GM21825 (cell line): ENCODE measurements around the gene NCOA6.
"Not testable (repeated sequence)": the region's sequence is repeated elsewhere in the genome, so short reads cannot be mapped to it uniquely, and the experiment has no call there.

Source experiments
- ATAC-seq: cut with Tn5 transposase; IDR thresholded peaks from one replicate; pipeline ENCODE4 v1.9.1; 2021; ENCODE audit warnings: mild to moderate bottlenecking, moderate library complexity; ENCODE audit not compliant: unreplicated experiment

The NCOA6 gene

GRCh38 chr20:34724172-34724571 is 101.3 kb downstream of the NCOA6 start:
- no peak for ATAC-seq

GRCh38 chr20:34722560-34722959 is 102.9 kb downstream of the NCOA6 start:
- ATAC-seq = not testable (repeated sequence)

- ATAC-seq = no peak
These were observed 105.2 kb downstream of the NCOA6 start for GRCh38 chr20:34720266-34720665.

GRCh38 chr20:34719242-34720017 is 106.0 kb downstream of the NCOA6 start:
- ATAC-seq = peak; percentile 83

GRCh38 chr20:34717230-34718095 is 108.0 kb downstream of the NCOA6 start:
- no peak for ATAC-seq

GRCh38 chr20:34716921-34717229 is 108.6 kb downstream of the NCOA6 start:
- ATAC-seq = no peak

- no peak for ATAC-seq
These were observed 110.1 kb downstream of the NCOA6 start for GRCh38 chr20:34715384-34715783.

GRCh38 chr20:34713944-34714515 is 111.4 kb downstream of the NCOA6 start:
- not testable (repeated sequence) for ATAC-seq

- no peak for ATAC-seq
These were observed 112.1 kb downstream of the NCOA6 start for GRCh38 chr20:34713194-34713943.

GRCh38 chr20:34712525-34713192 is 112.8 kb downstream of the NCOA6 start:
- no peak for ATAC-seq

GRCh38 chr20:34711813-34712430 is 113.5 kb downstream of the NCOA6 start:
- ATAC-seq = no peak

- ATAC-seq = no peak
These were observed 114.4 kb downstream of the NCOA6 start for GRCh38 chr20:34710861-34711574.

GRCh38 chr20:34710568-34710839 is 114.9 kb downstream of the NCOA6 start:
- ATAC-seq = no peak

- peak; percentile 25 for ATAC-seq
These were observed 115.5 kb downstream of the NCOA6 start for GRCh38 chr20:34709831-34710567.

- ATAC-seq = peak; percentile 54
These were observed 116.2 kb downstream of the NCOA6 start for GRCh38 chr20:34709044-34709830.

- ATAC-seq = peak; percentile 11
These were observed 116.8 kb downstream of the NCOA6 start for GRCh38 chr20:34708621-34709043.

- no peak for ATAC-seq
These were observed 118.3 kb downstream of the NCOA6 start for GRCh38 chr20:34706912-34707784.
